Stimulated activated CD8-positive, alpha-beta memory T cell treated with anti-CD3 and anti-CD28 coated beads, Interleukin-15, amount 100 ng/mL, for 48 hours (primary cell): ENCODE measurements around the gene AGMO.
"Not testable (repeated sequence)": the region's sequence is repeated elsewhere in the genome, so short reads cannot be mapped to it uniquely, and the experiment has no call there.

Experiments
- DNase-seq, 2 donors: peaks; one replicate each; pipeline ENCODE4 v3.0.0-alpha.2; 2020; ENCODE audit warnings: low read depth in 2 of 2

The AGMO gene

GRCh38 chr7:15326044-15326644 lies 235.7 kb downstream of the AGMO start:
- DNase-seq = no peak

GRCh38 chr7:15323550-15323949 lies 238.3 kb downstream of the AGMO start:
- DNase-seq = no peak

GRCh38 chr7:15317215-15317614 lies 244.6 kb downstream of the AGMO start:
- no peak for DNase-seq

DNA sequence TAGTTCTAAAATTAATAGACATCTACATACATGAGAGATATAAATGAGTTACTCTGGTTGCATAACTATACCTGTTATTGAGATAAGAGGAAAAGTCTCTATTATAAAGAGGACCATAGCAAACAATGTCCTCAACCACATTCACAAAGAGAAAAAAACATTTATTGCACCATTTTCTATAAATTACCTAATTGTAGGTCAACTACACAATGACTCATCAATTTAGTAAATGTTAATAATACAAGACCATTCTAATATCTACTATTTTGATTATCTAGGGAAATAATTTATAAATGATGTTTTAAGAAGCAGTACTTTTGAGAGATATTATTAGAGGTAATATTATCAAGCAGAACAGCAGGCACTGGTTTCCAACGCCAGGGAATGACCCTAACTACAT lies 246.1 kb downstream of the AGMO start:
- DNase-seq = no peak

DNA sequence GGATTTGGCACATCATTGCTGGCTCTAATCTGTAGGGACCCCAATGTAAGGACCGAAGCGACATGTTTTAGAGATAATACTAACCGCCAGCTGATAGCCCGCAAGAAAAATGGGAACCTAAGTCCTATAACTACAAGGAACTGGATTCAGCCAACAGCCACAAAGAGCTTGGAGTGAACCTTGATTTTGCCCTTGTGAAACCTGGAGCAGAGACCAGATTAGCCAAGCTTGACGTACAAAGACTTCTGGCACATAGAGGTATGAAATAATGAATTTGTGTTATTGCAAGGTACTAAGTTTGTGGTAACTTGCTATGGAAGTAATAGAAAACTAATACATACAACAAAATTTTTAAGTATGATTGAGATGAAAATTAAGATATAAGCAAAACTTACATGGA lies 246.9 kb downstream of the AGMO start:
- DNase-seq = no peak

GRCh38 chr7:15313361-15313760 lies 248.5 kb downstream of the AGMO start:
- DNase-seq = no peak

GRCh38 chr7:15309872-15310271 lies 251.9 kb downstream of the AGMO start:
- DNase-seq = no peak

- no peak for DNase-seq
These were observed 253.0 kb downstream of the AGMO start for GRCh38 chr7:15308821-15309220.

DNA sequence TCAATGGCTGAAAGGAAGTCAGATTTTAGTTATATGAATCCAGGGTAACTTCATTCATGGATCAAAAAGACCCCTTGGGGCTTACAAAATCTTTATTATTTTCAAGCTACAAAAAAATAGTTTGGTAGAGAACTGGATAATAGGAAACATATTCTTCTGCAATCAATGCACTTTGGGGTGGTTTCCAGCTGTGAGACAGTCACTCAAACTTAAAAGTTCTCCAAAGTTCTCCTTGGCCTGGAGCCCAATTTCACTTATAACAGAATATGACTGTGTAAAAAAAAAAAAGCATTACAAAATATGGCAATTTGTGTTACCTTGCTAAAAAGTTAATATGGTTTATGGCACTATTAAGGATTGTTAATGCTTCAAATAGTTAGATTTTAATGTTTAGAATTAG lies 255.5 kb downstream of the AGMO start:
- no peak for DNase-seq

DNA sequence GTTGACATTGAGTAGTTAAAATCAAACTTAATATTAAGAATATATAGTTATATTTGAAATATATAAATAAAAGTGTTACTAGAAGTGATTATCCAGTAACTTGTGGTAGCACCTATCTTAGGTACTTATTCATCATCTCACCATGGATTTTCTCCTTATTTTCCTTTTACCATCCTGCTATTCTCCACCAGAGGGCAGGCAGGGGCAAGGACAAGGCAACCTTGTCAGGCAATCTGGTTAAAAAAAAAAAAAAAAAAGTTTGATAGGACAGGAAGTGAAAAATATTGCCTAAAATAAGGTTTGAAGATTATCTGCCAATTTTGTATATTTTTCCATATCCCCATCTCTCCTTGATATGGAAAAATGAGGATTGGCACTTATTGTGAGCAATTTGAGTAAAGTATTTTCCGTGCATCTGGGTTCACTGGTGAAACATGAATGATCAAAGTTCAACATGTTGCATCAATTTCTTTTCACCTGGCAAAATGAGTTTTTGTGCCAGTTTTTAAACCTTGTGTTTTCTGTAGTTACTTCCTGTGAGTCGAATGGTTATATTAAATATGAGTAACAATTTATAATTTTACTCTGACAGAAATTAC lies 256.7 kb downstream of the AGMO start:
- DNase-seq = no peak

DNA sequence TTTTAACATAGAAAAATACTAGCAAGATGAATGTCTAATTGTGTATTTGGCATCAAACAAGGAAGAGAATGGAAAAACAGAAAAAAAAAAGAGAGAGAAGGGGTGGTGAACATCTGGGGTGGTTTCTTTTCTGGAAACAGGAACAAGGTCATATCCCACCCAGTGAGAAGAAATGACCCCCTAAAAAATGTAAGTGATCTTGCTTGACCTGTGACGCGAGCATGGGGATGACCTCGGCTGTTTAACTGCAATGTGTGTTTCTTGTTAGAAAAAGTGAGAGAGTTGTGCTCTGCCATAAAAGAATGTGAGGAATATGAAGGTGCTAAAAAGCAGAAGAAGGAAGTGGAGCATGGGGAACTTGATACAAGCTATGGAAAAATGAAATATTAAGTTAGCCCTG lies 258.5 kb downstream of the AGMO start:
- DNase-seq = no peak

- DNase-seq = not testable (repeated sequence)
These were observed 260.8 kb downstream of the AGMO start for GRCh38 chr7:15300986-15301385.

GRCh38 chr7:15292138-15292537 lies 269.7 kb downstream of the AGMO start:
- DNase-seq = no peak

GRCh38 chr7:15291699-15292098 lies 270.1 kb downstream of the AGMO start:
- DNase-seq = no peak

DNA sequence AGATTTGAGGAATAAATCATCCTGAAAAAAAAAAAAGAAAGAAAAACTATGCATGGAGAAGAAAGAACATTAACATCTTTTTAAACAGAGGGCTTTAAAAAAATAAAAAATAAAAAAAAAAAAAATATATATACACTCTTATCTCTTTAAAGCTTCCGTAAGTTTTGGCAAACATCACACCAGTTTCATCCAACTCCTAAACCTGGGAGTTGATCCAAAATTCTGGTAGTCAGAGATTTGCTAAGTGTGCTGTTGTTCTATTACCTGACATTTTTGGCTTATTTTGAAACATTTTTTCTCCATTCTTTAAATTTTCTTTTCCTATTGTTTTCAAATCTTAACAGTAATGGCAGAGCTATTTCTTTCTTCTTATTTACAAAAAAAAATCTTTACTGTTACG lies 273.1 kb downstream of the AGMO start:
- DNase-seq = no peak

GRCh38 chr7:15284396-15284795 lies 277.4 kb downstream of the AGMO start:
- no peak for DNase-seq

DNA sequence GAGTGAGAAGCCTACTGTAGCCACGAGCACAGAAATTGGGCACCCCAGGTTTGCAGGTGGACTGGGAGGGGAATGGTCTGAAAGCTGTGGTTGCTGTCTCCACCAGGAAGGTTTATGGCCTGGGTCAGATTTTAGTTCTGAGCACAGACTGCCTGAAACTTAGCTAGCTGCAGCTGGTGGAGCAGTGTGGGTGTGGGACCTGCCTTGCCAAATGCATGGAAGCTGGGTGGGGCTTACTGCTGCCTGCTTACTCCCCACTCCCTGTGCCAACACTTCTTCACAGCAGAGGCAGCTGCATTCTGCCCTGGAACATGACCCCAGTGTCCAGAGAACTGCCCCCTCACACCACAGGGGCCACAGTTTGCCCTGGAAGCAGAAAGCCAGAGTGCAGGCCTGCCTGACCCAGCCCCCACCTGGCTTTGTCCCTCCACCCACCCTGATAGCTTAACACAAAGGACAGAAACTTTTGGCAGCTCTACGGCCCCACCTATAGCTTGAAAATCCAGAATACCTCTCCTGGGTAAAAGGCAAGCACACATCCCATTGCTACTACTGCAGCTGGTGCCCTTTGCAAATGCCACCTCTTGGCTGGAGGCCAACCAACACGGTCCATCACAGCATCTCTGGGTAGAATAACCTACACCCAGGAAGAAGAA lies 281.6 kb downstream of the AGMO start:
- no peak for DNase-seq

GRCh38 chr7:15279640-15280039 lies 282.2 kb downstream of the AGMO start:
- DNase-seq = no peak

DNA sequence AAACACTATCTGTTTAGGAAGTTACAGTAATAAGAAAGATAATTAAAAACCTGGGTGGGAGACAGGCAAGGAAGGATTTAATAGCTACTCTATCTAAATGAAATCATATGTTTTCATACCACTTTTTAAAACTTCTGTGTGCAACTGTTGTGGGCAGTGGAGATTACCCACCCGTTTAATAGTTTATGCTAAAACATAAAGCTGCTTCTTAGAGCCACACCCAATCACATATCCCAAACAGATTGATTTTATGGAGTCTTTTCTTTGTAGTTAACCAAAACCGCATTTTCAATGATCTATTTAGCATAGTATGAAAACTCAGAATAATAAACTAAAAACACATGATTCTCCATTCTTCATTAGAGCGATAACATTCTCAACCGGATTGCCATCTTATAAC lies 304.1 kb downstream of the AGMO start:
- DNase-seq = no peak

DNA sequence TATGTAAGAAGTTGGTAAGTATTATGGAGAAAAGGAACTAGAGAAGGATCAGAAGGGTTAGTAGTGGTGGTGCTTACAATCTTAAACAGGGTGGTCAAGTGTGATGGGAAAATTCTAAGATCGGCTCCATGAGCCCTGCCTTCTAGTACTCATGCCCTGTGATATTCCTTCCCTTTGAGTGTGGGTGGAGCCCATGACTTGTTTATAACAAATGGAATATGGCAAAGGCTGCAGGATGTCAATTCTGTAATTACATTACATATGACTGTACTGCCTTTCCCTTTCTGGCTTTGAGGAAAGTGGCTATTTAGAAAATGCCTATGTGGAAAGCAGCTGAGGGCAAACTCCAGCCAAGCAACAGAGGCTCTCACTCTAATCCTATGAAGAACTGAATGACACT lies 309.6 kb downstream of the AGMO start:
- DNase-seq = no peak

DNA sequence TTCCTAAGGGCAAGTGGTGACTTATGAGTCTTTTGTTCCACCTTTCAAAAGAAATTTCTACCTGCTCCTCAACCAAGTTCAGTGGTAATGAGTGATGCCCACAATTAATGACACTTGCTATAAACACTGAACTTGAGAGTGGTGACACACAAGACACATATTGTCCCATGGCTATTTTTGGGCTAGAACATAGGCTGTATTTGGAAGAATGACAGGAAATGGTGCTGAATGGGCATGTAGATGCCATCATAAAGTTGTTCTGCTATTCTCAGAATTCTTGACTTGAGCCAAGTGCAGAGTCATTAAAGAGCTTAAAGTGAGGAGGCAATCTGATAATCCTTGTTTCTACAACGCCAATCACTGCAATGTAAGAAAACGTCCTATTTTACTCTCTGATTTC lies 313.3 kb downstream of the AGMO start:
- no peak for DNase-seq

GRCh38 chr7:15245831-15246230 lies 316.0 kb downstream of the AGMO start:
- DNase-seq = no peak

- DNase-seq = no peak
These were observed 322.0 kb downstream of the AGMO start for GRCh38 chr7:15239801-15240200.

DNA sequence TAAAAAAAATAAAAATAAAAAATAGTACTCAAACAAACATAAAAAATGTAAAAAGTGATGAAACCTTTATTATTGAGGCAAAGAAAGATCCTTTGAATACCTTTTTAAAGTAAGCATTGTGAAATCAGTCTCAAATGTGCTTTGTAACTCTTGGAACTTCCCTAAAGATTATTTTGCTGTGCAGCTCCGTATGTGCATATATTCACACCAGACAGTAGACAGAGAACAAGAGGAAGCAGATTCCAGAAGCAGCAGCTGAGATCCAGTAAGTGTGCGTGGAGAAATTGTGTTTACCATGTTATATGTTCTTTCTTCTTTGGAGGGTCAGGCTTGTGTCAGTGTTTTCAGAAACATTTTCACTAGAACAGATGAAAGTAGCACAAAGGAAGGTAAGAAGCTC lies 324.9 kb downstream of the AGMO start:
- no peak for DNase-seq
